ENCODE data around the gene XPO4.

GRCh38 chr13:20760872-20761271 lies 141.7 kb downstream of the XPO4 start:
- TF ChIP-seq CTCF (IDR thresholded peaks at IDR 0.05) (no peak), POLR2AphosphoS5 (IDR thresholded peaks at IDR 0.05; ENCODE audit: low read depth, low read length) (no peak), REST (IDR thresholded peaks at IDR 0.05; ENCODE audit: insufficient read depth in 1 of 2, low read depth in 2 of 2, low read length in 1 of 2) (no peak), SIN3A (IDR thresholded peaks at IDR 0.05; ENCODE audit: borderline replicate concordance, insufficient read depth, low read depth, low read length) (no peak), TCF7L2 (IDR thresholded peaks at IDR 0.05; ENCODE audit: low read depth, low read length) (no peak)

All from Panc1 (cell line).